Measurements from ENCODE around the gene NBDY. TPM values are rescaled to one million over a fixed set of nuclear protein-coding genes. Genes with fewer than 3 reads are reported as not detected.
A peak's percentile ranks its signal among the peaks of the same experiment; 100 is the strongest.
"Not testable (repeated sequence)": the region's sequence is repeated elsewhere in the genome, so short reads cannot be mapped to it uniquely, and the experiment has no call there.

NBDY gene
- total RNA-seq, 1 donor: 11.9 TPM

DNA sequence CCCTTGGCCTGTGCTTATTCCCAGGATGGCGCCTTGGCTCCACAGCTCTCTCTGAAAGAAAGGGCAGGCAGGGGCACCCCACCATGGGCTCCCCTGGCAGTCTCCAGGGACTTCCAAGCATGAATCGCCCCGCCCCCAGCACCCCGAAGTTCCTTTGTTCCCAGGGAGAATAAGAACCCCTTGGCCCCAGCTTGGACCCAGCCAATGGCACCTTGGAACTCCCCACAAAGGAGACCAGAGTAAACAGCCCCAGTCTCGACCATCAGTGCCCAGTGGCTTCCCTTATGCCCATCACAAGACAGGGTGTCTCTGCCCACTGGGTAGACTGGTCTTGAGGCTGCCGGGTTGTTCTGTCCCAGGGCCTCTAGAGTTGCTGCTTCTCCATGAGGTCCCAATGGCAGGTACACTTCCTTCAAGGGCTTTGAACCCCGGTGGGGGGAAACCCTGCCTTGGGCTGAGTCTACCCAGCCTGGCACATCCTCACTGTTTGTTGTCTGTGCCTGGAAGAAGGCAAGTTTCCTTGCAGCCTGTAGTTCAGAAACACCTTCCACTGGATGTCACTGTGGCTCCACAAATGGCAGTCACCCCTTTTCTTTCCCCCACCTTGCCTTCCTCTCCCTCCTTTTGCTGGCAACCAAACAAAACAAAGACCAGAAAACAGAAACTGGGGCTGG lies 30.8 kb downstream of the NBDY start:
- DNase-seq (ENCODE audit: low read depth): no peak
- TF ChIP-seq, protein P1, sequence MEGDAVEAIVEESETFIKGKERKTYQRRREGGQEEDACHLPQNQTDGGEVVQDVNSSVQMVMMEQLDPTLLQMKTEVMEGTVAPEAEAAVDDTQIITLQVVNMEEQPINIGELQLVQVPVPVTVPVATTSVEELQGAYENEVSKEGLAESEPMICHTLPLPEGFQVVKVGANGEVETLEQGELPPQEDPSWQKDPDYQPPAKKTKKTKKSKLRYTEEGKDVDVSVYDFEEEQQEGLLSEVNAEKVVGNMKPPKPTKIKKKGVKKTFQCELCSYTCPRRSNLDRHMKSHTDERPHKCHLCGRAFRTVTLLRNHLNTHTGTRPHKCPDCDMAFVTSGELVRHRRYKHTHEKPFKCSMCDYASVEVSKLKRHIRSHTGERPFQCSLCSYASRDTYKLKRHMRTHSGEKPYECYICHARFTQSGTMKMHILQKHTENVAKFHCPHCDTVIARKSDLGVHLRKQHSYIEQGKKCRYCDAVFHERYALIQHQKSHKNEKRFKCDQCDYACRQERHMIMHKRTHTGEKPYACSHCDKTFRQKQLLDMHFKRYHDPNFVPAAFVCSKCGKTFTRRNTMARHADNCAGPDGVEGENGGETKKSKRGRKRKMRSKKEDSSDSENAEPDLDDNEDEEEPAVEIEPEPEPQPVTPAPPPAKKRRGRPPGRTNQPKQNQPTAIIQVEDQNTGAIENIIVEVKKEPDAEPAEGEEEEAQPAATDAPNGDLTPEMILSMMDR (IDR thresholded peaks at IDR 0.05; ENCODE audit: insufficient read depth, low read length): no peak

DNA sequence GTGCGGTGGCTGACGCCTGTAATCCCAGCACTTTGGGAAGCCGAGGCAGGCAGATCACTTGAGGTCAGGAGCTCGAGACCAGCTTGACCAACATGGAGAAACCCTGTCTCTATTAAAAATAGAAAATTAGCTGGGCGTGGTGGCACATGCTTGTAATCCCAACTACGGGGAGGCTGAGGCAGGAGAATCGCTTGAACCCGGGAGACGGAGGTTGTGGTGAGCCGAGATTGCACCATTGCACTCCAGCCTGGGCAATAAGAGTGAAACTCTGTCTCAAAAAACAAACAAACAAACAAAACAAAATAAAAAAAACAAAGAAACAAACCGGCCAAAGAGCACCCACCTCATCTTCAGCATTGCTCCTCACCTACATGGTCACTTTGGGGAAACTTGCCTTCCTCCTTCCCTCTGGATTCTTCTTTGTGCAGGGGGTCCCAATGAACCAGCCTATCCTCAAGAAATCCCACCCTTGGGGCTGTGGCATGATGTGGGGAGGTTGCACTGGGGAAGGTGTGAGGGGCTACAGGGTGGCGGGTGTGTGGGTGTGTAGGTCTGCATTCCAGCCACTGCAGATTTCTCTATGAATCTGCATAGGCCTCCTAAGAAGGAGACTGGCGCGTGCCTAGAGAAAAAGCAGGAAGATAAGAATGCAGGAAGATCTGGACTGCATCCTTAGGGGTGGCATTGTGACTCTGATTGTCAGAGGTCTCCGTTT lies 31.5 kb downstream of the NBDY start:
- not testable (repeated sequence) for DNase-seq (ENCODE audit: low read depth); H3K4me3 ChIP-seq (ENCODE audit: low read depth, low read length)

More for the DNA sequence above, 30.8 kb downstream of the NBDY start:
- H3K4me3 ChIP-seq (ENCODE audit: low read depth, low read length): no peak overlapping the region

- TF ChIP-seq, protein P1 (IDR thresholded peaks at IDR 0.05; ENCODE audit: insufficient read depth, low read length): no peak
- no peak for DNase-seq (ENCODE audit: low read depth)
- no peak overlapping the region for H3K4me3 ChIP-seq (ENCODE audit: low read depth, low read length)
These were observed 32.1 kb downstream of the NBDY start for GRCh38 chrX:56761167-56761566.

DNA sequence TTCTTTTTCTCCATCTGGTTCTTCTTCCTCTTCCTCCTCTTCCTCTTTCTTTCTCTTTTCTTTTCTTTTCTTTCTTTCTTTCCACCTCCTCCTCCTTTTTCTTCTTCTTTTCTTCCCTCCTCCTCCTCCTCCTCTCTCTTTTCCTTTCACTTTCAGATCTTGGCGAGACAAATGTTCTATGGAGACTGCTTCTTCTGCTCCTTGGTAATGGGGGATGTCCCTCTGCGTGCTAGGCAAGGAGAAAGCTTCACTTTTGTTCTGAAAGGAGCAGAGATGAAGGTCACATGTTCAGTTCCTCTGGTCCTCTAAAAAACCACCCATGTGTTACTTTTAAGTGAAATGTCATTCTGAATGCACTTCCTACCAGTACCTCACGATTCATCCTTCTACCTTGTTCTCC lies 33.2 kb downstream of the NBDY start:
- H3K4me3 ChIP-seq (ENCODE audit: low read depth, low read length): no peak overlapping the region
- no peak for DNase-seq (ENCODE audit: low read depth)
- TF ChIP-seq, protein P1 (IDR thresholded peaks at IDR 0.05; ENCODE audit: insufficient read depth, low read length): no peak

DNA sequence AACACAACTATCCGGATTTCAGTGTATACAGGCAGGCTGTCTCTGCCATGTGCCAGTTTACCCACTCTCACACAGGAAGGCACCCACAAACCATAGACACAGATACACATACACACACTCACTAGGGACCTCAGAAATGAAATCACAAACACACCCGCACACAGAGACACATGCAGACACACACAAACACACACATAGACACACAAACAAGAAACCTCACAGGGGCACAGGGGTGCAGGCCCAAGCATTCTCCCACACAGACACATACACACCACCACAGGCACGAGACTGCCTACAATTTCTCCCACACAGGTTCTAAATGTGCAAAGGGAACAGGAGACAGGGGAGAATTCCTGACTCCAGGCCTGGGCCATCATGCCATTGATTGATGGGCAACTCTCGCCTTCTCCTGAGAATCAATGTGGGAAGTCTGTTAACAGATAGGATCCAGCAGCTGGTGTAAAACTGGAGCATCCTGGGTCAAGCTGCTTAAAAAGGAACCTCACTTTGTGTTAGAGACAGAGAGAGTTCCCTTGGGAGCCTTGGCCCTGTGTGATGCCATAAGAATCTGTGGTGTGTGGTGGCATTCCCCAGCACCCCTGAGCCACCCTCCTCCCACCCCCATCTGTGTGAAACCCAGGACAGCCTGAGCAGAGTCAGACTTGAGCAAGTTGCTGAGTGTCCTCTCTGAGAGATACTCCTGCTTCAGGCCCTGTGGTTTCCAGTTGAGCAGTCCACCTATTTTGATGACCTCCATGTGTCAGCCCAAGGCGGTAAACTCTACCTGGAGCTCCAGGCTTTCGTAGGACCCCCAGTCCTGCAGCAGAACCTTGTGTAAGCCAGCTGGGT lies 33.9 kb downstream of the NBDY start:
- TF ChIP-seq, protein P1 (IDR thresholded peaks at IDR 0.05; ENCODE audit: insufficient read depth, low read length): no peak
- no peak for DNase-seq (ENCODE audit: low read depth)
- H3K4me3 ChIP-seq (ENCODE audit: low read depth, low read length): no peak overlapping the region

DNA sequence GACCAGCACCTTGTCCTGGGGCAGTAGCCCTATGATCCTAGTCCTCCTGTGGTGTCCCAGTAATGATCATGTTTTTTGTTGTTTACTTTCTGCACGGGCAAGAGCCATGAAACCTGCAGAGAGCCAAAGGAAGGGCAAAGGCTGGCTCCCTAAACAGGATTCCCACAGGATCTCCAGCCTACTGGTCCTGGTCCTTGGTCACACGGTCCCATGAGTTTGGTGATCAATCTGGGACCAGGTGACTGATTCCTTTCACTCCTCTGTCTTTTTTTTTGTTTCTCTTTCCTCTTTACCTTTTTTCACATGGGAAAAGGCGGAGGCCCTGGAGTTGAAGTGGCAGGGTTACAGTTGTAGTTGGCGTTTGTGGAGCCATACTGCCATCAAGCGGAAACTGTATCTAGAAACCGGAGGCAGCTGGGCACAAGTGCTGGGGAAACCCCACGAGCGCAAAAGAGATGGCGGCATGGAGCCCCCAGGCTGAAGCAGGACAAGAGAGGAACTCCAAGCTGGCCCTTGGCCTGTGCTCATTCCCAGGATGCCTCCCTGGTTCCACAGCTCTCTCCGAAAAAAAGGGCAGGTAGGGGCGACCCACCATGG lies 34.6 kb downstream of the NBDY start:
- H3K4me3 ChIP-seq (ENCODE audit: low read depth, low read length): peak overlapping the region; percentile 71
- TF ChIP-seq, protein P1 (IDR thresholded peaks at IDR 0.05; ENCODE audit: insufficient read depth, low read length): peak; percentile 46
- DNase-seq (ENCODE audit: low read depth): peak; percentile 90

Measured in fibroblast of the aortic adventitia (primary cell).